GM21390 (cell line): ENCODE data around the gene CD248.
"Not testable (repeated sequence)": the region's sequence is repeated elsewhere in the genome, so short reads cannot be mapped to it uniquely, and the experiment has no call there.

ENCODE experiments used
- ATAC-seq: cut with Tn5 transposase; IDR thresholded peaks from one replicate; pipeline ENCODE4 v1.9.1; 2021; ENCODE audit not compliant: unreplicated experiment

CD248 gene, protein sequence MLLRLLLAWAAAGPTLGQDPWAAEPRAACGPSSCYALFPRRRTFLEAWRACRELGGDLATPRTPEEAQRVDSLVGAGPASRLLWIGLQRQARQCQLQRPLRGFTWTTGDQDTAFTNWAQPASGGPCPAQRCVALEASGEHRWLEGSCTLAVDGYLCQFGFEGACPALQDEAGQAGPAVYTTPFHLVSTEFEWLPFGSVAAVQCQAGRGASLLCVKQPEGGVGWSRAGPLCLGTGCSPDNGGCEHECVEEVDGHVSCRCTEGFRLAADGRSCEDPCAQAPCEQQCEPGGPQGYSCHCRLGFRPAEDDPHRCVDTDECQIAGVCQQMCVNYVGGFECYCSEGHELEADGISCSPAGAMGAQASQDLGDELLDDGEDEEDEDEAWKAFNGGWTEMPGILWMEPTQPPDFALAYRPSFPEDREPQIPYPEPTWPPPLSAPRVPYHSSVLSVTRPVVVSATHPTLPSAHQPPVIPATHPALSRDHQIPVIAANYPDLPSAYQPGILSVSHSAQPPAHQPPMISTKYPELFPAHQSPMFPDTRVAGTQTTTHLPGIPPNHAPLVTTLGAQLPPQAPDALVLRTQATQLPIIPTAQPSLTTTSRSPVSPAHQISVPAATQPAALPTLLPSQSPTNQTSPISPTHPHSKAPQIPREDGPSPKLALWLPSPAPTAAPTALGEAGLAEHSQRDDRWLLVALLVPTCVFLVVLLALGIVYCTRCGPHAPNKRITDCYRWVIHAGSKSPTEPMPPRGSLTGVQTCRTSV

DNA sequence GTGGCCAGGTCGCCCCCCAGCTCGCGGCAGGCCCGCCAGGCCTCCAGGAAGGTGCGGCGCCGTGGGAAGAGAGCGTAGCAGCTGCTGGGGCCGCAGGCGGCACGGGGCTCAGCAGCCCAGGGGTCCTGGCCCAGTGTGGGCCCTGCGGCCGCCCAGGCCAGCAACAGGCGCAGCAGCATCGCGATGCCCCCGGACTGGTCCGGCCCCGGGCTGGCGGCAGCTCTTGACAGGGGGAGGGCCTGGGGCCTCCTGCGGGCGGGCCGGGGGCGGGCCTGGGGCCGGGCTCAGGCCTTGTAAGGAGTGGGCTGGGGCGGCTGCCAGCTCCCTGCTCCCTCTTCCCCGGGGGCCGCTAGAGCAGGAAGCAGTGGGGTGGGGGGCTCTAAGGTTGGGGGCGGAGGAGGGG lies at the start of gene CD248:
CD248 (minus strand) TSS at position 196 of the 403 bp plus-strand sequence; CDS start at position 179, 17 bp downstream.
- ATAC-seq = no peak

DNA sequence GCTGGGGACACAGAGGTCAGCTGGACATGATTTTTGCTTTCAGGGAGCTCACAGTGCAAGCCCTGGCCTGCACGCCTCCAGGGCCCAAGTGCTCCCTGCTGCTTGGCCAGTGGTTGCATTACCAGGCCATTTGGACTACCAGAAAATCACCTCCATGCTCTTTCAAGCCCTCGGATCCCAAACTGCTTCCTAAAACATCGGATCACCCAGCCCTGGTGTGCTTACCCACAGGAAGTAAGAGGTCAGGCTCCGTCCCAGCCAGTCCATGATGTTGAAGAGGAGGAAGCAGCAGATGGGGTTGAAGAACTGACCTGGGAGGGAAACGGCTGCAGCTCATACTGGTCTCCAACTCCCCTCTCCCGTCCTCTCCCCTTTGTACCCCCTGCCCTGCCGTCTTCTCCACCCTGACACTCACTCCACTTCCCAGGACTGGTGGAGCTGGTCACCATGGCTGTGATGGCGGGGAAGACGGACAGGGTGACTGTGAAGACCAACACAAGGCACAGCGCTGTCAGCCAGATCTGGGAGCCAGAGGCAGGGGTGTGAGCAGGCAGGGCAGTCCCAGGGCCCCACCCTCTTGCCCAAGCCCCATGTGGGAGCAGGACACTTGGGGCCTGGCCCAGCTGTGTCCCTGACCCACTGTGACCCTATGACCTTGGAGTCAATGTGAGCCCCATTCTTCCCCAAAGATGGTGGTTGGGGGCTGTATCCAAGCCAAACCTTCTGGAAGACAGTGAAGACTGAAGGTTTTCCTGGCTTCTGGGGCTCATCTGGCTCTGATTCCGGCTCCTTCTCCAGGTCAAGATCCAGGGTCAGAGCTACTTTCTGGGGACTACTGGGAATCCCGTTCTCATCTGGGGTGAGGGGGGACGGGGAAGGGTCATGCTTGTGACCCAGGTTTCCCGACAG lies 49.1 kb upstream of the CD248 start:
- ATAC-seq = no peak

DNA sequence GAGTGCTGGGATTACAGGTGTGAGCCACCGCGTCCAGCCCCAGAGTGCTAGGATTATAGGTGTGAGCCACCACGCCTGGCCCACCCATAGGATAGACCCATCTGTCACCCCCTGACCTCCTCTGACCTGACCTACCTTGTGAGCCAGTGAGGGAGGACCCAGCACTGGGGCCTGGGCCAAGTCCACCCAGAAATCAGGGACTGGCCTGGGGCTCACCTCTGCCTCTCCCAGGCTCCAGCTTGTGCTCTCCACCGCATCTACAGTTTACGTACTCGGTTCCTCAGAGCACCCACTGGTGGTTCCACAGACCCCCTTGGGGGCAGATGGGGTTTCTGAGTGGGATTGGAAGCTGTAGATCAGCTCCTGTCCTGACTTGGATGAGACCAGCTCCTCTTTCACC lies 48.3 kb upstream of the CD248 start:
- no peak for ATAC-seq

DNA sequence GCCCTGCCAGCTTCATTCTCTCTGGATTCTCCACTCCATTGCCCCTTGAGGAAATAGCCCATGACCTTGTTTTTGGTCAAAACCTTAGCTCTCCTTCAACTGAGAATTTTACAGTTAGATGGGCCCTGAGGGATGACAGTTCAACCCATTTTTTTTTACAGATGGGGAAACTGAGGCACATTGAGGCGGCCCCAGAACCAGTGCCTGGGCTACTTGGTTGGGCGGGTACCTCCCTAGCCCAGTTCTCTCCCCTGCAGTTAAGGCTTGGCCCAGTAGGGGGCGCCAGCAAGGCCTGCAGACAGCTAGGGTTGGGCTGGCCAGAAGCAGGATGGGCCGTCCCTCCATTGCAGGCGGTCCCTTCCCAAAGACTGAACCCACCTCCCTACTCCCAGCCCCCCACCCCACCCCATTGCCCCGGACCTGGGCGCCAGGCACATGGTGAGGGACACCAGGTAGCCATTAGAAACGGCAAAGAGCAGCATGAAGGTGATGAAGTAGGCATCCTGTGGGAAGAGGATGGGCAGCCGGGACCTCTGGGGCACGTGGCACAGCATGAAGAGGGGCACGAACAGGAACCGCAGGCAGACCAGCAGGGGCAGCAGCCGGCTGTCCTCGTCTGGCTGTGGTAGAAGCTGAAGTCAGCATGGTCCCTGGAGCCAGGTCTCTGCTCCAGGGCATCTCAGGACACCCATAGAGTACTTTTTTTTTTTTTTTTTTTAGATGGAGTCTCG lies 47.1 kb upstream of the CD248 start:
- ATAC-seq = no peak

DNA sequence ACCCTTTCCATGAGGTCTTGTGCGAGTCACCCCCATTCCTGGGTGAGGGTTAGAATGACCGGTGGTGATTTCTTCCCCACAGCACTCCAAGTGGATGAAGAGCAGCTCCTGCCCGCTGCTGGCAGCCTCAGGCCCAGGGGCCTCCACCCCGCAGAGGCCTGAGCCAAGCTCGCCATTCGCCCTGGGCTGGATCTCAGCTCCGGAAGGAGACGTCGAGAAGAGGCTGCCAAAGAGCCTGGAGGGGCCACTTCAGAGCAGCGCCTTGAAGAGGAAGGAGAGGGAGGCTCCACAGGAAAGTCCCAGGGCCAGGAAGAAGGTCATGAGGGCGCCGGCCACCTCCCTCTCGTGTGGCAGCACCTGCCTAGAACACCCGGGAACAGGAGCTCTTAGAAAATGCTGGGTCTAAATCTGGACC lies 46.4 kb upstream of the CD248 start:
- no peak for ATAC-seq

DNA sequence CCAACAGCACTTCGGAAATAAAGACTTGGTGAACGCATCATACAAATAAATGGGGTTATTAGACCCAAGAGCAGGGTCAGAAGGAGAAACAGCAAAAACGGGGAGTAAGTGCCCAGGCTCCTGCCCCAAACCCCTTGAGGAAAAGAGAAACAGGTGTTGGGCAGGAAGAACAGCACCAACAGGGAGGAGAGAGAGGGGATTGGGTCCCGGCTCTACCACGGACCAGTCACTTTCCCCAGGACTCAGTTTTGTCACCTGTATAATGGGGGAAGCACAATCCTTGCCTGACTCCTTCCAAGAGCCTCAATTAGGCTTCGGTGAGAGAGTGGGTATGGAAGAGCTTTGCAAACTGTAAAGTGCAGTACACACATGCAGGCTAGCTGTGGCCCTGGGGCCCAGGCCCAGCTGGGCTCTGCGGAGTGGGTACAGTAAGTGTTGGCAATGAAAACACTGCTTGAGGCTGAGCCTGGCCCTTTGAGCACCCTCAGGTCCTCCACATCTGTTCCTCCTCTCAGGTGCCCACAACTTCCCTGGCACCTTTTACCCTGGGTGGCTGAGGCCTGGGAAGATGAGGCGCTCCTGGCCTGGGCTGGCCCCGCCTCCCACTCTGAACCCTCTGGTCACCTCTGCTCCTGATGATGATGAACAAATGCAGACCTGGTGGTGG lies 45.8 kb upstream of the CD248 start:
- no peak for ATAC-seq

DNA sequence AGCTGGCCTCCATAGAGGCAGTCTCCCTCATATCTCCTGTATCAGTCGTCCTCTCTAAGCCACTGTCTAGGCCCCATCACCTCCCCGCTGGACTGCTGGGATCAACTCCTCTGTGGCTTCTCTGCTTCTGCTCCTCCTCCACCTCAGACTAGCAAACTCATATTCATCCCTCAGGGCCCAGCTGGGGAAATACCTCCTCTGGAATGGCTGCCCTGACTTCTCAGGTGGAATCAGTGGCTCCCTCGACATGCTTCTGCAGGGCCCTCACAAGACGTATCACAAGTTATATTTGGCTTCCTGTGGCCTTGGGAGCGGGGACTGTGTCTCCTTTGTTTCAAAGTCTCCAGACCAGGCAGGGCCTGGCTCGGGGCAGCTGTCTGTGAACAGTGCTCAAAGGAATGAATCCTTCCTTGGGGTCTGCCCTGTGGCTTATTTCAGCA lies 44.7 kb upstream of the CD248 start:
- ATAC-seq = no peak

DNA sequence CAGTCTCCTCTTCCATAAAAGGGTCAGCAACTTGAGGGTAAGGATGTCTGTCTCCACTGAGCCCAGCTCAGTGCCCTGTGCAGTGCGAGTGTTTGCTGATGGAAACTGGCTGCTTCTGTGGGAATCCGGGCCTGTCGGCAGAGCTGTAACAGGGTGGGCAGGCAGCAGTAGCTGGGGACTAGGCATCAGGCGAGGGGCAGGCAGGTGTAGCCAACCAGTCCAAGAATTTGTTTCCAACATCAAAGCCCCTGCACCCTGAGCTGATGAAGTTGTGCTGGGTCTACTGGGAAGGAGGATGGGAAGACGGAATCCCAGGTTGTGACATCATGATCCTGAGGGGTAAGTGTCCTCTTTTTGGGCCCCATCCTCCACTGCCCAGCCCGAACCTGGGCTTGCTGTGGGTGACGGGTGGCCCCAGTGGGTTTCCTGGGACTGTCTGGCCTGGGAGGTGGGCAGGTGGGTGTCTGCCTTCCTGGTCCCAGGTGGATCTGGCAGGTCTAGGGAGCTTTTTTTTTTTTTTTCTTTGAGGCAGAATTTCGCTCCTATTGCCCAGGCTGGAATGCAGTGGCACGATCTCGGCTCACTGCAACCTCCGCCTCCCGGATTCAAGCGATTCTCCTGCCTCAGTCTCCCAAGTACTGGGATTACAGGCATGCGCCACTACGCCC lies 43.7 kb upstream of the CD248 start:
- ATAC-seq = no peak

DNA sequence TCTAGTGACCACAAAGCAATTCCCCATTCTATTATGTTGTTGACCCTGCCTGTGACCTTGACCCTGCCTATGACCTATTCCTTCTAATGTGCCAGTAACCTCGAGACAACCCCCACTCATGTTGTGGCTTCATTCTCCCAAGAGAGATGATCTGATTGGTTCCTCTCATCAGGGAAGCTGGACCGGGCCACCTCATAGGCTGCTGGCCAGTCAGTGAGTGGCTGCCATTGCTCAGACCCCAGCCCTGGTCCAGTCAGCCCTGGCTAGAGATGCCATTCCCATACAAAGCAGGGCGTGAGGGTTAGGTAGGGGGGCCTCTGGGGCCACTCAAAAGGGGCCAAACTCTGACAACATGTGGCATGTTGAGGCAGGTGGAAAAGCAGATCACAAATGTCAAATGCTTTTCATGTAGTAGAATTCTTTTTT lies 42.8 kb upstream of the CD248 start:
- ATAC-seq = no peak

DNA sequence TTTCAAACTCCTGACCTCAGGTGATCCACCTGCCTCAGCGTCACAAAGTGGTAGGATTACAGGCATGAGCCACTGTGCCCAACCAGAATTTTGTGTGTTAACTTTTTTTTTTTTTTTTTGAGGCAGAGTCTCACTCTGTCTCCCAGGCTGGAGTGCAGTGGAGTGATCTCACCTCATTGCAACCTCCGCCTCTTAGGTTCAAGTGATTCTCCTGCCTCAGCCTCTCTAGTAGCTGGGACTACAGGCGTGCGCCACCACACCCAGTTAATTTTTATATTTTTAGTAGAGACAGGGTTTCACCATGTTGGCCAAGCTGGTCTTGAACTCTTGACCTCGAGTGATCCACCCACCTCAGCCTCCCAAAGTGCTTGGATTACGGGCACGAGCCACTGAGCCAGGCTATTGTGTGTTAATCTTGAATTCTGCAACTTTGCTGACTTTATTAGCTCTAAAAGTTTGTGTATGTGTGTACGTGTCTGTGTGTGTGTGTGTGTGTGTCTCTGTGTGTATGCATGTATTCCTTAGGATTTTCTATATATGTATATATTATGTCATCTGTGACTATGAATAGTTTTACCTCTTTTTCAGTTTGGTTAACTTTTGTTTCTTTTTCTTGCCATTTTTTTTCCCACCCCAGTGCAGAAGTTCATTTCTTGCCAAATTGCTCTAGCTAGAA lies 33.9 kb upstream of the CD248 start:
- not testable (repeated sequence) for ATAC-seq

DNA sequence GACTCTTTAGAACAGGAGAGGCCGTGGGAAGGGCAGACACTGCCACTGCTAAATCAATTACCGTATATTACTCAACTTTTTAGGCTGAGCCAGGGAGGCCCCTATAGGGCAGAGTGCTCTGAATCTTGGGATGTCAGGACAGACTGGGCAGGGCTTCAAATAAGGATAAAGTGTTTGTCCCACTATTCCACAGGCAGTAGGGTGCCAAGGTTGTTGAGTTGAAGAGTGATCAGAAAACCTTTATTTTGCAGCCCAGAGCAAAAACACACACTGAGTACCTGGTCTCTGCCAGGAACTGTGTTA lies 32.2 kb upstream of the CD248 start:
- no peak for ATAC-seq

DNA sequence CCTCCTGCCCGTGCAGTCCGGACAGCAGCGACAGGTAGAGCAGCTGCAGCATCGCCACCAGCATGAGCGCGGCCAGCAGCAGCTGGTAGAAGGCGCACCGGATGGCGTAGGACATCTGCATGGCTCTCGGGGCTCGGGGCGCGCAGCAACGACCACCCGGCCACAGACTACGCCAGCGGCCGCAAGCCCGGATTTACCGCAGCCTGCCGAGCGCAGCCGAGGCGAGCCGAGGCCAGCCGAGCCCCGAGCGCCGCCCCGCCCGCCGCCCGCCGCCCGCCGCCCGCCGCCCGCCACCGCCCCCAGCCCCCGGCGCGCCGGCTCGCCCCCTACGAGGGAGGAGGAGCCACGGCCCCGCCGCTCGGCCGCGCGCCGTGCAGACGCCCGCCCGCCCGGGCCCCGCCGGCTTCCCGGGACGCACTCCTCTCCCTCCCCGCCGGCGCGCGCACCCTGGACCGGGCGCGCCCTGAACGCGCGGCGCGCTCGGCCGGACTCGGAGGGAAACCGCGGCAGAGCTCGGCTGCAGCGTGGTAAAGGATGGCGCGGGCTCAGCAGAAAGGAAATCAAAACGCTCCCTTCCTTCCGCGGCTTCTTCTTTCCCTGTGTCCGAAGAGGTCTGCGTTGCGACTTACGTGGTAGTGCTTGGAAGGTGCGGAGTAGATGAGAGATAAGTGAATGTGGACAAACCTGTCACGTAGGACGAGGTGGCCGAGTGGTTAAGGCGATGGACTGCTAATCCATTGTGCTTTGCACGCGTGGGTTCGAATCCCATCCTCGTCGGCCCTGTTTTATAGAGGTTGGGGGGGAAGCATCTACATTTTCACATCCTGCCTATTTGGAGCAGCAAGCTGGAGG lies 30.8 kb upstream of the CD248 start, which contains the start of gene B4GAT1:
B4GAT1 (minus strand) TSS at position 205 of the 852 bp plus-strand sequence; CDS start at position 121, 84 bp downstream.
- ATAC-seq = peak; percentile 43

DNA sequence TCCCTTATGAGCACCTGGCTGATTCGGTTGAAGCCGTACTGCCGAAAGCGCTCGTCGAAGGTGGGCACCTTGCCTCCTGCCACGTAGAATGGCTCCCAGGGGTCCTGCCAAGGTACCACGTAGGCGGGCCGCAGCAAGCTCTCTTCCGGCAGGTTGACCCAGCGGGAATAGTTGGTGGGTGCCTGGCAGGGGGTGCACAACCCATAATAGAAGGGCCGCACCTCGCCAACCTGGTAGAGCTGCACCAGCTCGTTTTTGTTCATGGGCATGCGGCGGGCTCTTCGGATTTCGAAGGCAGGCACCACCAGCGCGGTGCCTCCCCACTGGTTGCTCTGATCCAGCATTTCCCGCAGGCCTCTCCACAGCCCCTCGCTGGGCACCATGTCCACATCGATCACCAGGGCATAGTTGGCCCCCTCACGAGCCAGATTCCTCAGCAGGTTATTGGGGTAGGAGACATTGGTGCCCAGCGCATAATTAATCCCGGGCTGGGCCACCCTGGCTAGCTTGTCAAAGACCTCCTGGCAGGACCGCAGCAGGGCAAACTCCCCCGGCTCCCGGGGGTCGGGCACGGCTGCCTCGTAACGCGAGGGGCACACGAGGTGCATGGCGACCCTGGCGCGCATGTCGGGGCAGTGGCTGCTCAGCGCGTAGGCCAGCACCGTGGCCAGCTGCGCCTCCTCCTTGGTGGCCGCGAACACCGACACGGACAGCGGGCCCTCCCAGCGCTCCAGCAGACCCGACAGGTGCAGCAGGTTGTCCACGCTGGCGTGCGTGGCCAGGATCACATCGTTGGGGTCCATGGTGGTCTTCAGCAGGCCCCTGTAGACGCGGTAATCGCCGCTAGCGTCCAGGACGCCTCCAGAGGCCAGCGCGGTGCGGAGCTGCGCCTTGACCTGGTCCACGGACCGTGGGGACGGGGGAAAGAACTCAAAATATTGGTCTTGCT lies 29.9 kb upstream of the CD248 start:
- ATAC-seq = no peak

DNA sequence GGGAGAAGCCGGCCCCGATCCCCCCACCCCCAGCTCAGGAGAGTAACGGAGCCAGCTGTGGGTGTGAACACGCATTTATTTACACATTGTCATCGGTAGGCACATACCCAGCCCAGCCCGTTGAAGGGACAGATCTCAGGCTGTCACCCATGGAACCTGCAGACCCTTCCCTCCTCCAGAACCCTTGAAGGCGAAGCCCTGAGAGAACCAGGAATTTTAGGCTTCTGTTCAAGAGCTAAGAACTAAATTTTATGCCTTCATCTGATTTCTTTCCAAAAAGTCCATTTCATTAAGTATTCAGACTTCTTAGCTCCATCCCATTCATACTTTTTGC lies 28.4 kb upstream of the CD248 start:
- ATAC-seq = peak; percentile 3

DNA sequence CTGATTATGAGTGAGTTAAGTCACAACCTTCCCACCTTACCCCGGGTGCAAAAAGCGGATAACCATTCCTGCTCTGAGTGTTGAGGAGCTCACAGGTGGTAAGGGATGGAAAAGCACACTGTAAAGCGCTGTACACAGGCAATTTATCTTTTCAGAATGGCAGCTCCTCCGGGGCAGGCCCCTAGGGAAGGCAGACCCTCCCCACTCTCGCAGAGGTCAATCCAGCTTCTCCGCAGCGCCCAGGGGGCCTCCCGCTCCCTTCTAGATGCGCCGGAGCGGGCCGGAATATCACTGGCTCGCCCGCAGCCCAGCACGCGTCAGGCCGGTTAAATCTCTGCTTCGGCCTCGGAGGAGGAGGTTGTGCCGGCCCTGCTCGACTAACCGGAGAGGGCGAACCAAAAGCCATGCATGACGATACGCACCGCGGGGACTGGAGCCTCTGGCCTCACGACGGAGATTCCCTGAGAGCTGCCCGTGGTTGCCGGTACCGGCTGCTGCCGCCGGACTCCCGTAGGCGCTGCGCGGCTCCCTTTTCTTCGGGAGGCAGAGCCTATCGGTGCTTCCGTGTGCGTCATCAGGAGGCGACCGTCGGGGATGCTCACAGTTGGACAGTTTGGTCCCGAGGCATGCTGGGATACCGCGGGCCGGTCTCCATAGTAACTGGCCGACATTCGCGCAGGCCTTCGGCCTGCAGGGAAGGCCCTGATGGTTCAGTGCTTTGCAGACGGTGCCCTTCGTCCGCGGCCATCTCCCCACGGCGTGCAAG lies 27.9 kb upstream of the CD248 start, which contains the start of gene BRMS1:
BRMS1 (minus strand) TSS at position 555 of the 766 bp plus-strand sequence. CDS start 2,870 bp downstream, outside the sequence.
- peak; percentile 64 for ATAC-seq

DNA sequence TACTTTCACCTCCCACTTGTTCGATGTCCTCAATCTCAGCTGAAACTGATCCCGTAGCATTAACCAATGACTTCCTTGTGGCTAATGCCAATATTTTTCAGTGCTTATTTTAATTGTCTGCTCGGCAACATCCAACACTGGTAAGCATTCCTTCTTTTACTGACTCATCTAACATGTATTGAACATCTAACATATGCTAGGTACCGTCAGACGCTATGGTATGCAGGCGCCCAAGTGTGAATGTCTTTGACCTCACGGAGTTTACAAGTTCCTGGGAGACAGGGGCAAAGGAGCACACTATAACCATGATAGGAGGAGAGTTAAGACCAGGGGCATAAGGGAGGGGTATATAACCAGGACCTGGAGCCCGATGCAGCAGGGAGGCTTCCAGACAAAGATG lies 26.3 kb upstream of the CD248 start:
- ATAC-seq = no peak
